Adipose tissue (tissue), 3 donors: ENCODE measurements around the gene MTMR1. TPM values are rescaled to one million over a fixed set of nuclear protein-coding genes. Genes with fewer than 3 reads are reported as not detected.

ENCODE experiments used
- H3K27ac ChIP-seq: one replicate; pipeline ENCODE4 v1.5.1; 2013; ENCODE audit warnings: low read depth, low read length
- WGBS, 3 donors: extraction: QIAGEN DNeasy Blood & Tissue Kit; methylation state at CpG; one replicate each; pipeline ENCODE4 v1.1.7; 2013; 5-methylcytosine and 5-hydroxymethylcytosine counted together
- polyA plus RNA-seq, 3 donors: library from polyadenylated mRNA; stranded (reverse); fragments of 200-250 nt; gene quantifications; one replicate each; pipeline ENCODE4 v1.2.3, GENCODE V29; 2013
- donor health status: healthy with polysubstance abuse.
- donor health status: Bipolar disorder and iron deficiency.
- donor health status: healthy.

The MTMR1 gene
- polyA plus RNA-seq, 3 donors = 5.2 to 8.8 (median 5.4) TPM

- WGBS, 3 donors = 64 to 89% (median 74%) methylated on average over 4 of the region's 4 CpGs
Observed at GRCh38 chrX:150753357-150753756, 60.2 kb downstream of the MTMR1 start.

GRCh38 chrX:150753968-150754367, 60.8 kb downstream of the MTMR1 start:
- H3K27ac ChIP-seq = no peak overlapping the region
- WGBS, 3 donors = 90 to 95% (median 95%) methylated on average over 4 of the region's 4 CpGs

More at GRCh38 chrX:150753357-150753756, 60.2 kb downstream of the MTMR1 start:
- no peak overlapping the region for H3K27ac ChIP-seq

DNA sequence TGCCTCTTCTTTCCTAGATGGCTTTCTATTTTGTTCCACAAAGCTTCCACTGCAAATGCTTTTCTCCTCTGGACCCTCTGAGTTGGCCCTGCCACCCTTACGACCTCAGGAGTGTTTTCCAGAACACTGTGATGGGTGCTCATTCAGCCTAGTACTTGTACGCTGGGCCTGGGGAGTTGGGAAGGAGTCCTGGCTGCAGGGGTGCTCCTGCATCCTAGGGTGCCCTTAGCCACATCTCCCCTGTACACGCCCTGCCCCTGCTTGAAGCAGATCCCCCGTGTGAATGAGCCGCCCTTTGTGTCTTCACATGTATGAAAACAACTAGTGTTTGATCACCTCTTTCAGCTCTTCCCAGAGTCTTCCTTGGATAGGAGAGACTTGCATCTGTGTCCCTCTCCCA, 64.2 kb downstream of the MTMR1 start:
- H3K27ac ChIP-seq = no peak overlapping the region
- 88 to 96% (median 94%) methylated on average over 5 of the region's 5 CpGs for WGBS, 3 donors

- 81 to 93% (median 86%) methylated on average over 20 to 22 of the region's 22 CpGs for WGBS, 3 donors
Observed at GRCh38 chrX:150759568-150760416, 66.6 kb downstream of the MTMR1 start.

DNA sequence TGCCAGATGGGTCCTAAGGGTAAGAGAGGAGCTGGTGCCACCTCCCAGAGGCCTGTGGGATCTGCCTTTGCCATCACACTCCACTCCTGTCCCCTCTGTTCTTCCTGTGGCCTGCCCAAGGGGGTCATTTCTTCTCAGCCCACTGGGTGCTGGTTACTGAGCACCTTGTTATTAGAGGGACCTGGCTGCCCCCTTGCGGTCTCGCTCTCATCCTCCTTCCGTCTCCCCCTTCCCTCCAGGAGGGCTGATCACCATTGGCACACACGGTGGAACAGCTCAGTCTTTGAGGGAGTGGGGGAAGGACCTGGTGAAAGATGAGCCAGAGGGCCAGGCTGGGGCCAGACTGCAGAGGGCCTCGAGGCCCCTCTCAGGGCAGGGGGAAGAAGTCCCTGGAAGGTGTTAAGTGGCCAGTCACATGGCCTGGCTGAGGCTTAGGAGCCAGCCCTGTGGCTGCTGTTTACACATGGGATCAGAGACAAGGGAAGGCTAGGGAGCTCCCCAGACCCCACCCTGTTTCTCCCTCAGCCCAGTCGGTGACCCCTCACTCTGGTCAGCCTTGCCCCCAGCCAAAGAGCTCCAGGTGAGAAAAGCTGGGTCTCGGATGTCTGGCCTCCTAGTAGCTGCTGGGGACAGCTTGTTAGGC, 68.1 kb downstream of the MTMR1 start:
- no peak overlapping the region for H3K27ac ChIP-seq
- 71 to 77% (median 72%) methylated on average over 7 of the region's 7 CpGs for WGBS, 3 donors

More at GRCh38 chrX:150759568-150760416, 66.6 kb downstream of the MTMR1 start:
- no peak overlapping the region for H3K27ac ChIP-seq

- 84 to 88% (median 85%) methylated on average over 8 of the region's 8 CpGs for WGBS, 3 donors
- H3K27ac ChIP-seq = no peak overlapping the region
Observed at GRCh38 chrX:150761819-150762216, 68.6 kb downstream of the MTMR1 start.

GRCh38 chrX:150762258-150763165, 69.3 kb downstream of the MTMR1 start:
- WGBS, 3 donors = 83 to 91% (median 84%) methylated on average over 29 to 36 of the region's 36 CpGs
- H3K27ac ChIP-seq = no peak overlapping the region

GRCh38 chrX:150763303-150763797, 70.2 kb downstream of the MTMR1 start:
- 72 to 84% (median 80%) methylated on average over 13 of the region's 13 CpGs for WGBS, 3 donors

DNA sequence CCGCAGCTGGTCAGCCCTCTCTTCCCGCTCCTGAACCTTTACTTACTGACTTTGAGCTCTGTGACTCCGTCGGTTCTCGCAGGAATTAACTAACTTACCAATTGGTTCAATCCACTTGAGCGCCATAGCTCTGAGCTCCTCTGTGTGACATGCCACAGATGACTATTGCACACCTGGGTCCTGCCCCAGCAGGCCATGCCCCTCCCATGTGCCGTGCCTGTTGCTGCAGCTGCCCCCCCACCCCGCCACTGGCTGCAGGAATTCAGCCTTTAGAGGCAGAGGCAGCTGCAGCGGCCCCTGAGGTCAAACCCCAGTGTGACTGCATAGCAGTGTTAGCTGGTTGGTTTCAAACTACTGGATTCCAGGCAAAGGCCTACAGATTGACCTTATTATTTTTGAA, 70.6 kb downstream of the MTMR1 start:
- H3K27ac ChIP-seq = no peak overlapping the region
- 81 to 85% (median 84%) methylated on average over 9 of the region's 9 CpGs for WGBS, 3 donors

More at GRCh38 chrX:150763303-150763797, 70.2 kb downstream of the MTMR1 start:
- H3K27ac ChIP-seq = no peak overlapping the region

GRCh38 chrX:150765237-150765636, 72.0 kb downstream of the MTMR1 start:
- WGBS, 3 donors = 76 to 86% (median 84%) methylated on average over 9 of the region's 9 CpGs

DNA sequence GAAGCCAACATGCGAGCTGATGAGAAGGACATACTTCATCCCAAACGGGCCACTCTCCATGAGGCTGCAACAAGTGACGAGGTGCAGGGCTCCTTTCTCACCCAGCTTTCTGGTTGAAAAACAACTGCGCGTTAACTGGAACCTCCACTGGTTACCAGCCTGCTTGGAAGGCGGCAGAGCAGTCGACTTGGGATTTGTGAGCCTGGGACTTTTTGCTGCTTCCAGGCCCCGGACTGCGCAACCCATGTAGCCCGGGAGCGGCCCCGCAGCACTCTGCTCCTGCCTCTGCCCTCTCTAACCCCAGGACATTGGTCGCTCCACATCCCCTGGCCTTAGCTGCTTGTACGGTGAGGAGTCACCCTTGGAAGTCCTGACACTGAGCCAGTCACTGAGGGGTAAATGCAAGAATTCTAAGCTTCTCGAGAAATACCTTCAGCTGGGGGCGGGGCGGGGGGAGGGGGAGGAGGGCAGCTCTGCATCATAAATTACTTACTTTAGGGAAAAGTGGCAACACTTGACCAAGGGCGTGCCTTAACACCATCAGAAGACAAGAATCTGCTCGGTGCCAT, 72.7 kb downstream of the MTMR1 start:
- WGBS, 3 donors = 85 to 93% (median 86%) methylated on average over 13 to 19 of the region's 19 CpGs
- no peak overlapping the region for H3K27ac ChIP-seq

More at GRCh38 chrX:150765237-150765636, 72.0 kb downstream of the MTMR1 start:
- no peak overlapping the region for H3K27ac ChIP-seq

- H3K27ac ChIP-seq = no peak overlapping the region
- 81 to 87% (median 85%) methylated on average over 12 to 13 of the region's 13 CpGs for WGBS, 3 donors
Observed at GRCh38 chrX:150766351-150767044, 73.3 kb downstream of the MTMR1 start.

DNA sequence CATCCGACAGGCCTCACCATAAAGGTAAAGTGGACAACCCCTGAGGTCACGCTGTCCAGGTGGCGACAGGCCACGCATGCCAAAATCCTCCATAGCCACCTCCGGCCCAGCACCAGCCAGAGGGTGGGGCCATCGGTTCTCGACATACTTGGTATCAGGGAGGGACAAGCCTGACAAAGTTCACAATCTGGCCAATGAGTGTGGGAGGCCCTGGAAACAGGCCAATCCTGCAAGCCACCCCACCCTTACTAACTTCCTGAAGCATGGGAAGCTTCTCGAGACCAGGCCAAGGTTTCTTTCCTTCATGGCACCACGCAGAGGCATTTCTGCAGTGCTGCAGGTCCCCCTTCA, 73.8 kb downstream of the MTMR1 start:
- WGBS, 3 donors = 55 to 69% (median 60%) methylated on average over 9 of the region's 9 CpGs
- no peak overlapping the region for H3K27ac ChIP-seq

DNA sequence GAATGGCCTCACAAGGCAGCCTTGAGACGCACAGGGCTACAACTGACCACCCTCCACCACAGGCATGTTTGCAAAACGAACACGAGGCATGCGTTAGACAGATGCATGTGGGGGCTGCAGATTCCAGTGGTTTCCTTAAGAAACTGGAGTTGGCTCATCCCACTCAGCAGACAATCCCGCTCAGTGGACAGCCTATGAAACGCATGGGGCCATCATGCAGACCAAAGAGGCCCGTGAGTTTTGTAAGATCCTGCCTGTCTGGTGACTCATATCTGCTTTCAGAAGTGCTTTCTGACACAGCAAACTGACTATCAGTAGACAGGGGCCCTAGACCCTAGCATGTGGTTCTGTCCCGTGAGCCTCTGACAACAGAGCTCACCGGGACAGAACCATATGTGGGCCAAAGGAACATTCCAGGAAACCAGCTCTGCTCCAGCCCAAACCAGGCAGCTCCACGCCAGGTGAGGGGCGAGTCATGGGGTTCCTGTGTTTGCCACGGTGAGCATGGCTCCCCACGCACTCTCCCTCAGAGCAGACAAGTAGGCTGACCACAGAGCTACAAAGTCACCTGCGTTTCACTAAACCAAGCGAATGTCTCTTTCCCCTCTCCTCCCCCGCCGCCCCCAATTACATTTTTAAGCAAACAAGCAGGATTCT, 74.4 kb downstream of the MTMR1 start:
- H3K27ac ChIP-seq = no peak overlapping the region
- WGBS, 3 donors = 46 to 75% (median 66%) methylated on average over 17 of the region's 17 CpGs

- H3K27ac ChIP-seq = no peak overlapping the region
- WGBS, 3 donors = 66 to 79% (median 70%) methylated on average over 10 of the region's 10 CpGs
Observed at GRCh38 chrX:150768132-150768485, 74.9 kb downstream of the MTMR1 start.

DNA sequence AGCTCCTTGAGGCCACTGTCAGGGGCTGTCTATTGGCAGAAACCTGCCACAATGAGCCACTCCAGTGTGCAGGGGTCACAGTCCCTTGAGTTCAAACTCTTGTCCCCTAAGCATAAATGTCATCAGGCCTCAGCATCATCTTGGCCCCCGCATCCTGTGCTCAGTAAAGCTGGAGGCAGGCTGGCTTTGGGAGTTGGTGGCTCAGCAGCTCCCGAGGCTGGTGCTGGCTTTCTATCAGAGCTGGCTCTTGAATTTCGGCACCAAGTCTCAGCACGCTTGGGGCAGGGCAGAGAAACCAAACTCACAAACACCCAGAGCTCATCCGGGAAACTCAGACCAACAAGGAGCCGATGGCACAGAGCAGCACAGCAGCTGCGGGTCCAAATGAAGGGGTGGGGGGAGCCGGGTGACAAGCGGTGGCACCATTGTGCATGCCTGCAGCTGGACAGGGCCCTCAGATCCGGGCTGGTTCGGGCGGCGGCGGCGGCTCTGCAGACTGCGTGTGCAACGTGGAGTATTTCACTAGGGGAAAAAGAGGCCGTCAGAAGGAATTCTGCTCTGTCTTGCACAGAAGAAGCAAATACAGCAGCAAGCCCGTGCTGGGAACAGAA, 75.5 kb downstream of the MTMR1 start:
- H3K27ac ChIP-seq = no peak overlapping the region
- 87 to 94% (median 94%) methylated on average over 15 to 19 of the region's 19 CpGs for whole genome bisulfite sequencing, 3 donors

- 85 to 91% (median 91%) methylated on average over 12 to 13 of the region's 13 CpGs for WGBS, 3 donors
- H3K27ac ChIP-seq = no peak overlapping the region
Observed at GRCh38 chrX:150769408-150769807, 76.2 kb downstream of the MTMR1 start.
